Activated T-helper 1 cell treated with anti-CD3 and anti-CD28 coated beads, Interleukin-2, amount 50 U/mL, for 16 hours (primary cell): ENCODE measurements around the gene REXO1.

Experiments used
- DNase-seq, 2 donors: peaks; one replicate each; pipeline ENCODE4 v3.0.0-alpha.2; 2020; ENCODE audit warnings: low read depth in 1 of 2, low spot score in 1 of 2

REXO1 gene

DNA sequence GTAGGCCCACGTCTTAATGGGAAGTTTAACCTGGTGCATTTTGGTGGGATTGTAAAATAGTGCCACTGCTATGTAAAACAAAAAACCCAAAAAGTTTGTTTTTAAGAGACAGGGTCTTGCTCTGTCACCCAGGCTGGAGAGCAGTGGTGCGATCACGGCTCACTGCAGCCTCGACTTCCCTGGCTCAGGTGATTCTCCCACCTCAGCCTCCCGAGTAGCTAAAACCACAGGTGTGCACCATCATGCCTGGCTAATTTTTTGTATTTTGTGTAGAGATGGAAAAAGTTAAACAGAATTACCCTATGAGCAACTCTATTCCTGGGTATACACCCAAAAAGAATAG lies 820 bp upstream of the REXO1 start:
- no peak for DNase-seq

DNA sequence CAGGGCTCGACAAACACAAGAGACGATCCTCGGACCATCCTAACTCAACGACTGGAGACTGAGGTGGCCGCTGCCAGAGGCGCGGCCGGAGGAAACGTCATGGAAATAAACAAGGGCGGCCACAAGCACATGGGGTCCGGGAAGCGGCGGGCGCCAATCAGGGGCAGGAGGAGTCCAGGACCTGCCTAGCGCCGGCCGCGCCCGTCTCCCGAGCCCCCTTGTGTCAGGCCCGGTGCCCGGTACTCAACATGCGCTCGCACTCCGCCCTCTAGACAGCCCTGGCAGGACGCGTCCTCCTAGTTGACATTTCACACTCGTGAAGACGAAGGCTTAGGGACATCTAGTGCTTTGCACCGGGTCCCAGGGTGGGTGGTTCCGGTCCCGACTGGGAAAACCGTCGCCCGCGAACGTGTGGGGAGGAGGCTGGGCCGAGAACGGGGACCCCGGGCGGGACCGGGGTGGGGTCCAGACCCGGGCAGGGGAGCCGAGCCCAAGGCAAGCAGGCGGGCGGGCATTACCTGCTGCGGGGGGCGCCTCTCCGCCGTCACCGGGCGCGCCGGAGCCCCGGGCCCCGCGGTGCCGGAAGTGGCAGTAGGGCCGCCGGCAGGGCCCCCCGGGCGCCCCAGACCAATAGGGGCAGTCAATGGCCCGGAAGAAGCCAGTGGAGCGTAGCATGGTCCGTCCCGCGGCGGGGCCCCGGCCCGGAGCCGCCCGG lies 442 bp downstream of the REXO1 start:
- no peak for DNase-seq

- no peak for DNase-seq
These were observed 967 bp downstream of the REXO1 start for GRCh38 chr19:1847348-1847683.

- no peak for DNase-seq
These were observed 1.6 kb downstream of the REXO1 start for GRCh38 chr19:1846517-1847204.

- DNase-seq = no peak
These were observed 2.6 kb downstream of the REXO1 start for GRCh38 chr19:1845642-1846041.

DNA sequence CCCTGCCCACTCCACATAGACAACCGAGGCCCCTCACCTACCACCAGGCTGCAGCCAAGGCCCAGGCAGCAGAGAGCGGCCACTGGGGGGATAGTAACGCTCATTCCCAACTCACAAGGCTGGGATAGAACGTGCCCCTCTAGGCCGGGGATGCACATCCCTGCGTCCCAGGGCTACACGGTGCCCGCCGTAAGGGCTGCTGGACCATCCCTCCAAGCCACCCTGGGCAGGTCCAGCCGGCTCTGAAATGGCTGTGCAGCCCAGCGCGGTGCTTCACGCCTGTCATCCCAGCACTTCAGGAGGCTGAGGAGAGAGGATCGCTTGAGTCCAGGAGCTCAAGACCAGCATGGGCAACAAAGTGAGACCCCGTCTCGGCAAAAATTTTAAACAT lies 3.2 kb downstream of the REXO1 start:
- no peak for DNase-seq

DNA sequence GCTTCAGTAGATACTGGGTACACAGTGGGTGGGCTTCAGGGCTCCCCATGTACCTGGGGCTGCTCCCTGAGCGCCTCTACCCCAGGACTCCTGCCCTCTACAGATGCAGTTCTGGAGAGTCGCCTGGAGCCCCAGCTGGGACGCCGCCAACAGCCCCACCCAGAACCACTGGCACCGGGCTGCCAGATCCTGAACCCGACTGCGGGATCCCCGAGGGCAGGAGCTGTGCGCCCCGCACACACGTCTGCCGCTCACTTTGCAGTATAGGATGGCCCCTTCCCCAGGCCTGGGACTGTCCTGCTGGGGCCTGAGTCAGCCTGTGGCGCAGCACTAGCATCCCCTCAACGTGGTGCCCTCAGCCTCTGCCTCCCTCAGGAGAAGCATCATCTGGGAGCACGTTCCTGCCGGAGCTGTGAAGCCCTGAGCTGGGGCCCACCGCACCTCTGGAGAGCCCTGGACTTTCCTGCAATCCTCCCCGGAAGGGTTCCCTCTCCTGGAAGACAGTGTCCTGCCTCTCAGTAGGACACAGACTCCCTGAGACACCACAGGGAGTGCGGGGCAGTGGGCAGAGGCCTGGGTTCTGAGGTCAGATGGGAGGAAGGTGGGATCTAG lies 3.7 kb downstream of the REXO1 start:
- no peak for DNase-seq

GRCh38 chr19:1843646-1844394 lies 4.5 kb downstream of the REXO1 start:
- DNase-seq = no peak

- DNase-seq = no peak
These were observed 5.2 kb downstream of the REXO1 start for GRCh38 chr19:1843116-1843515.

DNA sequence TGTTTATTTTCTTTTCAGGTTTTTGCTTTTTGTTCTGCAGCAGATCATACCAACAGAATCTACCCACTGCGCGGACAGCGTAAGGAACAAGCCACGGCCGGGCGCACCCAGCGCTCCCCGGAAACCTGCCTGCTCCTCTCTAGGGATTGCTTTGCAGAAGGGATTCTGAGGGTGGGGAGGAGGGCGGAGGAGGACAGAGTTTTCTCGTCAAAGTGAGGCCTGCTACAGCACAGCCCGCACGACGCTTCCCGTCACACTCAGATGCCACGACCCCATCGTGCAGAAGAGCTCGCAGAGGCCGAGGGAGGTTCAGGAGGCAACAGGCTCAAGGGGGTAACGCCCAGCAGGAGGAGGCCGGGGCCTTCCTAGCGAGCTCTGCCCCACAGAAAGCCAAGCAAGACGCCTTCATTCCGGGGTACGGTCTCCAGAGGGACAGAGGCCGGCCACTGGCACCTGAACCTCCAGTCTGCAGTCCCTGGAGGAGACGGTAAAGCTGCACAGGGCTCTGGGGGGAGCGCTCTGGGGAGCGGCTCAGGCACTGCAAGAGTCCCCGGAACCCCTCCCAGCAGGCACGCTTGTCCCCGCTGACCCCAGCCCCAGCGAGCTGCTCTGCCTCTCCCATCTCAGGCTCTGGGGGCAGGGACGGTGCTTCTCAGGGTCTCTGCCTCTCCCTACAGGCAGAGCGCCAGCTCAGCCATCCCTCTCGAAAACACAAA lies 6.9 kb downstream of the REXO1 start:
- no peak for DNase-seq

DNA sequence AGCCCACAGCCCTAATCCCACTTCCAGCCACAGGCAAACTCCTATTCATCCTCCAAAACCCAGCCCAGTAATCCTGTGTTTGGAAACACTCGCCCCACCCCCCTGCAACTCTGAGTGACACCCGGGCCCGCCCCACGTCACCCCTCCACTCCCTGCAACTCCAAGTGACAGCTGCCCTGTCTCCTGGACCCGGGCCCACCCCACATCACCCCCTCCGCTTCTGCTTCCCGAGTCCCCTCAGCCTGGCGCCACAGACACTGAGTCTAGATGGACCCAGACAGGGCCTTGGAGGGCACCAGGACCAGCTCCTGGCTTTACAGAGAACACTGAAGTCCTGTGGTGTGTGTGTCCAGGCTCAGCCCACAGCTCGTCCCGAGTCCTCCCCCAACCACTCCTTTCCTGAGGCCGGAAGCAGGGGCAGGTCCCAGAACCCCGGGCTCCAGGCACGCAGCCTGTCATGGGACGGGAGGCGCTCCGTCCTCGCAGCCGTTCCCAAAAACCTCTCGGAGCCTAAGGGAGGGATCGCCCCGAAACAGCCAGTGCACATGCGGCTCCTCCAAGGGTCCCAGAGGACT lies 7.7 kb downstream of the REXO1 start:
- DNase-seq = no peak

DNA sequence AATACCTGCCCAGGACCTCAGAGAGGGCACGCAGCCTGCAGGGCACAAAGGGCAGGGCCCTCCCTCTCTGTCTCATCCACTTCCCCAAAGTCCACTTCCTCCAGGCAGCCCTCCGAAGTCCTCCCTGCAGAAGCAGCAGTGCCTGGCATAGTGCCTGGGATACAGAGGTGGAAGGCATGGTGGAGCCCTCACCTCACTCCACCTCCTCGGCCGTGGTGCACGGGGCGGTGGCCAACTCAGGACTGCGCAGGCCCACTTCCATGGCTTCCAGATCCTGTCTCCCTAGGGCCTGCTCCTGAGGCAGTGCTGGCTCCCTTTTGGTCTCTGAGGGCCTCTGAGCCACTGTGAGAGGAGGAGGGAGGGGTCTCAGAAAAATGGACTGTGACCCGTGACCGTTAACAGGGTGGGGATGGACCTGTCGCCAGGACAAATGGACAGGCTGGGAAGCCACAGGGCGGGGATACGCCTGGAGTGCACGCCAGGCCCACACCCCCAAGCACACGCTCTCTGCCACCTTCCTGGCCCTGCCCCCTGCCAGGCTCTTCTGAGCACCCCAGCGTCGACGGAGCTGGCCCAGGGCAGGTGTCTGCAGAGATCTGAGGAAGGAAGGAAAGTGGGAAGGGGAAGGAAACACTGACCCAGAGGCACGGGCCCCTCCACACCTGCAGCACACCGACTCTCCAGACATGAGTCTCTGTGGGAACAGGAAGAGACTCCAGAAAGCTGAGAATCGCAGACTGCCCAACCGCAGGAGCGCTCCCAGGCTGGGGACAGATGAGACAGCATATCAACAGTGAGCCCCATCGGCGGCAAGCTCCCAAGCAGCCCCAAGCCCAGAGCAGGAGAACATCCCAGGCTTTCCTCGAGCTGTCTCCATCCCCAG lies 8.4 kb downstream of the REXO1 start:
- DNase-seq = no peak

DNA sequence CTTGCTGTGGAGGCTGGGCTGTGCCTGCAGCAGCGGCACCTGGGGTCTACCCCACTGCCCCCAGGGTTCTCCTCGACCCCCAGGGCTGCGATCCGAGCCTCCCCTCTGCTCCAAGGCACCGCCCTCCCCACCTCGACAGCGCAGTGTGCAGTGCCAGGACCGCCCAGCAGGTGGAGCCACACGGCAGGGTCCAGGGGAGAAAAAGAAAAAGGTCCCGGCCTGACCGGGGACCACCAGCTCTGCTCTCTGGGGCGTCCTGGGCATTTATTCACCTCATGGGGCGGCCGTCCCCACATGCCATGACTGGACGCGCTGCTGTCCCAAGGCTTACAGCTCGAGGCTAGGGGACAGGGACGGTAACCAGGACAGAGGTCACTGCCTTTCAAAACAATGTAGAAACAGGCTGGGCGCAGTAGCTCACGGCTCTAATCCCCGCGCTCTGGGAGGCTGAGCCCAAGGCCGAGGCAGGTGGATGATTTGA lies 10.6 kb downstream of the REXO1 start:
- DNase-seq = peak; percentile 37 to 45

DNA sequence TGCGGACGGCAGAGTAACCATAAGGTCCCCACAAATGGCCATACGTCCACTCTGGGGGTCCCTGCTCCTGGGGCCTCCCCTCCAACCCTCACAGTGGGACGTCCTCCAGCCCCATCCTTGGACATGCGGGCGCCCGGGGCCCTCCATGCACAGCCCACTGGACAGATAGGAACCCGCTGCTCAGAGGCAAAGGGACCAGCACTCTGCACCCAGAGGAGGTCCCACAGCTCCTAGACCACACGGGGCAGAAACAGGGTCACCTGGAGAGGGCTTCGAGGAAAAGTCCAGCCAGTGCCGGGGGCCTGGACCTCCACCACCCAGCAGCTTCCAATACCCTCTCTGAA lies 11.1 kb downstream of the REXO1 start:
- no peak for DNase-seq

GRCh38 chr19:1836458-1837221 lies 11.6 kb downstream of the REXO1 start:
- DNase-seq = no peak

GRCh38 chr19:1833540-1833939 lies 14.7 kb downstream of the REXO1 start:
- no peak for DNase-seq

- DNase-seq = no peak
These were observed 16.1 kb downstream of the REXO1 start for GRCh38 chr19:1832046-1832663.

GRCh38 chr19:1830978-1831377 lies 17.3 kb downstream of the REXO1 start:
- DNase-seq = no peak

GRCh38 chr19:1830568-1830967 lies 17.7 kb downstream of the REXO1 start:
- no peak for DNase-seq
